ENCODE data around the gene CUX1. TPM values are rescaled to one million over a fixed set of nuclear protein-coding genes. Genes with fewer than 3 reads are reported as not detected.

CUX1 gene
- total and polyA plus RNA-seq, 2 of the 13 experiments (the other 11 are each of a cell fraction or from before 2014, with no cell fraction given): 13.7 to 14.9 TPM

- no peak for ATAC-seq
- DNase-seq (ENCODE audit: low spot score): no peak
- intact Hi-C loops (cut with micrococcal nuclease; ENCODE audit: unreplicated experiment): no loop called here
- TF ChIP-seq ZSCAN20 (CRISPR knock-in tag; IDR thresholded peaks at IDR 0.05; ENCODE audit: borderline replicate concordance) (no peak), YEATS2 (CRISPR knock-in tag; IDR thresholded peaks at IDR 0.05; ENCODE audit: borderline replicate concordance) (no peak), REPIN1 (CRISPR knock-in tag; IDR thresholded peaks at IDR 0.05; ENCODE audit: borderline replicate concordance, low read depth) (no peak), ZNF18 (CRISPR knock-in tag; IDR thresholded peaks at IDR 0.05; ENCODE audit: insufficient replicate concordance) (no peak), HNF1A (IDR thresholded peaks at IDR 0.05; ENCODE audit: low read depth) (no peak), HNF1A (CRISPR knock-in tag; IDR thresholded peaks at IDR 0.05; ENCODE audit: borderline replicate concordance) (no peak), KDM5A (IDR thresholded peaks at IDR 0.05; ENCODE audit: borderline replicate concordance, low read length) (no peak), HINFP (CRISPR knock-in tag; IDR thresholded peaks at IDR 0.05; ENCODE audit: low read depth) (no peak), ISL2 (CRISPR knock-in tag; IDR thresholded peaks at IDR 0.05) (no peak), DNMT1 (CRISPR knock-in tag; IDR thresholded peaks at IDR 0.05) (no peak), ATRX (CRISPR knock-in tag; IDR thresholded peaks at IDR 0.05; ENCODE audit: borderline replicate concordance) (no peak), HNF4G (IDR thresholded peaks at IDR 0.05; ENCODE audit: borderline replicate concordance, low read depth, low read length) (no peak), HNF4G (CRISPR knock-in tag; IDR thresholded peaks at IDR 0.05; ENCODE audit: borderline replicate concordance, low read depth) (no peak), TARDBP (CRISPR knock-in tag; IDR thresholded peaks at IDR 0.05) (no peak)
- TF ChIP-seq, protein P1, sequence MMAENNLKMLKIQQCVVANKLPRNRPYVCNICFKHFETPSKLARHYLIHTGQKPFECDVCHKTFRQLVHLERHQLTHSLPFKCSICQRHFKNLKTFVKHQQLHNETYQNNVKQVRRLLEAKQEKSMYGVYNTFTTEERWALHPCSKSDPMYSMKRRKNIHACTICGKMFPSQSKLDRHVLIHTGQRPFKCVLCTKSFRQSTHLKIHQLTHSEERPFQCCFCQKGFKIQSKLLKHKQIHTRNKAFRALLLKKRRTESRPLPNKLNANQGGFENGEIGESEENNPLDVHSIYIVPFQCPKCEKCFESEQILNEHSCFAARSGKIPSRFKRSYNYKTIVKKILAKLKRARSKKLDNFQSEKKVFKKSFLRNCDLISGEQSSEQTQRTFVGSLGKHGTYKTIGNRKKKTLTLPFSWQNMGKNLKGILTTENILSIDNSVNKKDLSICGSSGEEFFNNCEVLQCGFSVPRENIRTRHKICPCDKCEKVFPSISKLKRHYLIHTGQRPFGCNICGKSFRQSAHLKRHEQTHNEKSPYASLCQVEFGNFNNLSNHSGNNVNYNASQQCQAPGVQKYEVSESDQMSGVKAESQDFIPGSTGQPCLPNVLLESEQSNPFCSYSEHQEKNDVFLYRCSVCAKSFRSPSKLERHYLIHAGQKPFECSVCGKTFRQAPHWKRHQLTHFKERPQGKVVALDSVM (CRISPR knock-in tag; IDR thresholded peaks at IDR 0.05): no peak
Measured at GRCh38 chr7:101833799-101834198, 16.4 kb downstream of the CUX1 start.

More at GRCh38 chr7:101833799-101834198, 16.4 kb downstream of the CUX1 start:
- ChIA-PET POLR2A (no interaction called here), CTCF (ENCODE audit: low intra/inter-chr PET ratio, low total read pairs) (no interaction called here)
- H3K4me1 ChIP-seq (ENCODE audit: insufficient read depth, low read length): 0 out of 2 replicates have a peak, but pooled peaks cover 5% of the 10 kb centered on the region
- H3K79me2 ChIP-seq (ENCODE audit: insufficient read depth, low read length): peaks cover 82% of the 10 kb centered on the region
- H3K27me3 ChIP-seq (ENCODE audit: control insufficient read depth in 1 of 2, insufficient read depth in 2 of 2, low read length in 2 of 2): no peaks in the 10 kb centered on the region; a peak in 1 of 5 replicates
- H3K9me3 ChIP-seq (ENCODE audit: low read length): no peaks in the 10 kb centered on the region
- H3K27ac ChIP-seq (ENCODE audit: extremely low read length, insufficient read depth, low read length): no peak overlapping the region
- peaks cover 30% of the 10 kb centered on the region for H4K20me1 ChIP-seq (ENCODE audit: insufficient read depth, low read length)
- in situ Hi-C loops (cut with HindIII; ENCODE audit: extremely low pct_ligation_motif_present, low pct_unique_long_range_greater_than_20kb): no loop called here
- no peak overlapping the region for H3K9ac ChIP-seq (ENCODE audit: insufficient read depth, low read depth, low read length)
- no peak overlapping the region for H3K4me3 ChIP-seq (replicated peaks in 1 of 3; ENCODE audit: insufficient read depth in 1 of 3, low read depth in 2 of 3, low read length in 3 of 3)
- FAIRE-seq: no peak
- H3K36me3 ChIP-seq (replicated peaks in 1 of 2; ENCODE audit: control insufficient read depth in 1 of 2, insufficient read depth in 2 of 2, low read length in 2 of 2): peaks cover 0 to 3% of the 10 kb centered on the region in 2 experiments; a peak in 2 of 5 replicates
- no peak overlapping the region for H2AFZ ChIP-seq (ENCODE audit: low read length)
- no peak overlapping the region for H3K4me2 ChIP-seq (ENCODE audit: low read depth, low read length)
- WGBS (ENCODE audit: low lambda C conversion rate): 96% methylated on average over 9 of the region's 9 CpGs
- no TSS peak for BruUV-seq (replicated peaks)
